Embryonic facial prominence (tissue), 1 donor: ENCODE measurements around the gene ZNF512B.
"Not testable (repeated sequence)": the region's sequence is repeated elsewhere in the genome, so short reads cannot be mapped to it uniquely, and the experiment has no call there.

ENCODE experiments used
- DNase-seq: peaks from one replicate; pipeline ENCODE4 v3.0.0-alpha.2; 2016; ENCODE audit errors: extremely low spot score

ZNF512B gene

GRCh38 chr20:63969838-63970713 lies at the start of gene ZNF512B:
ZNF512B (minus strand) TSS chr20:63969930; CDS start chr20:63967950, 1,980 bp downstream.
- peak; percentile 58 for DNase-seq

- no peak for DNase-seq
Observed at GRCh38 chr20:64015635-64016034, 45.9 kb upstream of the ZNF512B start.

GRCh38 chr20:64012385-64013154 lies 42.8 kb upstream of the ZNF512B start:
- DNase-seq = not testable (repeated sequence)

- no peak for DNase-seq
Observed at GRCh38 chr20:64011366-64011779, 41.6 kb upstream of the ZNF512B start.

GRCh38 chr20:64010711-64011237 lies 41.0 kb upstream of the ZNF512B start:
- no peak for DNase-seq

- no peak for DNase-seq
Observed at GRCh38 chr20:64009811-64010387, 40.2 kb upstream of the ZNF512B start.

- no peak for DNase-seq
Observed at GRCh38 chr20:64006902-64007301, 37.2 kb upstream of the ZNF512B start.

- DNase-seq = no peak
Observed at GRCh38 chr20:64006490-64006889, 36.8 kb upstream of the ZNF512B start.

GRCh38 chr20:64005394-64005793 lies 35.7 kb upstream of the ZNF512B start:
- DNase-seq = no peak

- DNase-seq = no peak
Observed at GRCh38 chr20:64003960-64004725, 34.4 kb upstream of the ZNF512B start.

GRCh38 chr20:64001607-64002011 lies 31.9 kb upstream of the ZNF512B start:
- DNase-seq = no peak

- DNase-seq = no peak
Observed at GRCh38 chr20:64000906-64001305, 31.2 kb upstream of the ZNF512B start.

- DNase-seq = no peak
Observed at GRCh38 chr20:63982937-63983336, 13.2 kb upstream of the ZNF512B start.

GRCh38 chr20:63980806-63981728 lies 11.3 kb upstream of the ZNF512B start, which contains the start of gene PRPF6:
PRPF6 (plus strand) TSS chr20:63981132; CDS start chr20:63981246, 114 bp downstream.
- DNase-seq = peak; percentile 88

- no peak for DNase-seq
Observed at GRCh38 chr20:63980317-63980805, 10.6 kb upstream of the ZNF512B start.

- DNase-seq = peak; percentile 30
Observed at GRCh38 chr20:63979557-63980316, 10.0 kb upstream of the ZNF512B start, which contains the start of gene SAMD10. SAMD10 (minus strand) TSS chr20:63979642; CDS start chr20:63979467, 175 bp downstream.

GRCh38 chr20:63979229-63979556 lies 9.5 kb upstream of the ZNF512B start:
- DNase-seq = no peak

- DNase-seq = no peak
Observed at GRCh38 chr20:63978319-63979228, 8.8 kb upstream of the ZNF512B start.
